GM21390 (cell line): ENCODE data around the gene C1R.
"Not testable (repeated sequence)": the region's sequence is repeated elsewhere in the genome, so short reads cannot be mapped to it uniquely, and the experiment has no call there.

Source experiments
- ATAC-seq: cut with Tn5 transposase; IDR thresholded peaks from one replicate; pipeline ENCODE4 v1.9.1; 2021; ENCODE audit not compliant: unreplicated experiment

The C1R gene

GRCh38 chr12:7069386-7069785, 22.9 kb downstream of the C1R start:
- no peak for ATAC-seq

- ATAC-seq: no peak
Measured at GRCh38 chr12:7068994-7069346, 23.3 kb downstream of the C1R start.

- no peak for ATAC-seq
Measured at GRCh38 chr12:7068240-7068993, 23.8 kb downstream of the C1R start.

GRCh38 chr12:7067096-7067495, 25.1 kb downstream of the C1R start:
- ATAC-seq: no peak

GRCh38 chr12:7066596-7066995, 25.6 kb downstream of the C1R start:
- ATAC-seq: no peak

GRCh38 chr12:7065073-7065623, 27.1 kb downstream of the C1R start:
- ATAC-seq: no peak

GRCh38 chr12:7064516-7064915, 27.7 kb downstream of the C1R start:
- no peak for ATAC-seq

GRCh38 chr12:7061596-7061995, 30.6 kb downstream of the C1R start:
- no peak for ATAC-seq

- no peak for ATAC-seq
Measured at GRCh38 chr12:7061138-7061537, 31.1 kb downstream of the C1R start.

GRCh38 chr12:7060353-7060954, 31.8 kb downstream of the C1R start, which contains the start of gene C1S:
Gene C1S, plus strand, starts transcription at chr12:7060718. Its CDS starts 1,195 bp downstream, at chr12:7061913.
- no peak for ATAC-seq

- no peak for ATAC-seq
Measured at GRCh38 chr12:7059780-7060179, 32.5 kb downstream of the C1R start.

- no peak for ATAC-seq
Measured at GRCh38 chr12:7058850-7059395, 33.3 kb downstream of the C1R start.

- ATAC-seq: no peak
Measured at GRCh38 chr12:7058163-7058845, 33.9 kb downstream of the C1R start.

- not testable (repeated sequence) for ATAC-seq
Measured at GRCh38 chr12:7055736-7056135, 36.5 kb downstream of the C1R start.

GRCh38 chr12:7054925-7055324, 37.3 kb downstream of the C1R start:
- ATAC-seq: no peak

- not testable (repeated sequence) for ATAC-seq
Measured at GRCh38 chr12:7049973-7050372, 42.3 kb downstream of the C1R start.

GRCh38 chr12:7049445-7049951, 42.7 kb downstream of the C1R start:
- not testable (repeated sequence) for ATAC-seq

- ATAC-seq: no peak
Measured at GRCh38 chr12:7047306-7047705, 44.9 kb downstream of the C1R start.

- no peak for ATAC-seq
Measured at GRCh38 chr12:7046383-7047105, 45.7 kb downstream of the C1R start.

- ATAC-seq: no peak
Measured at GRCh38 chr12:7045913-7046312, 46.3 kb downstream of the C1R start.

GRCh38 chr12:7042842-7043241, 49.4 kb downstream of the C1R start:
- no peak for ATAC-seq
